H9 (cell line): ENCODE data around the gene CYBC1. TPM values are rescaled to one million over a fixed set of nuclear protein-coding genes. Genes with fewer than 3 reads are reported as not detected.

Source experiments
- DNase-seq: peaks from one replicate; pipeline ENCODE4 v3.0.0-alpha.2; 2017
- H2AFZ ChIP-seq: one replicate; pipeline ENCODE4 v1.6.1; 2013; ENCODE audit warnings: mild to moderate bottlenecking, low read length, control low read depth, moderate library complexity
- H2AK5ac ChIP-seq: 2 replicates; pipeline ENCODE4 v1.6.1; 2013; ENCODE audit warnings: low read length, control low read depth, mixed read lengths; ENCODE audit not compliant: insufficient read length
- H2BK120ac ChIP-seq: one replicate; pipeline ENCODE4 v1.6.1; 2013; ENCODE audit warnings: low read depth, mild to moderate bottlenecking, low read length, control low read depth, inconsistent platforms; ENCODE audit not compliant: poor library complexity, severe bottlenecking
- H2BK12ac ChIP-seq: 2 replicates; pipeline ENCODE4 v1.6.1; 2013; ENCODE audit warnings: low read length, control low read depth, mixed read lengths, low read depth; ENCODE audit not compliant: insufficient read length
- H2BK15ac ChIP-seq: 2 replicates; pipeline ENCODE4 v1.6.1; 2013; ENCODE audit warnings: low read depth, low read length, control low read depth
- H2BK20ac ChIP-seq: one replicate; pipeline ENCODE4 v1.6.1; 2013; ENCODE audit warnings: low read depth, mild to moderate bottlenecking, low read length, control low read depth, inconsistent platforms; ENCODE audit not compliant: poor library complexity, severe bottlenecking
- H2BK5ac ChIP-seq: 2 replicates; pipeline ENCODE4 v1.6.1; 2013; ENCODE audit warnings: low read length, control low read depth, mixed read lengths; ENCODE audit not compliant: insufficient read length
- H3K14ac ChIP-seq: 2 replicates; pipeline ENCODE4 v1.6.1; 2013; ENCODE audit warnings: low read length, control low read depth; ENCODE audit not compliant: insufficient read depth
- H3K18ac ChIP-seq: 2 replicates; pipeline ENCODE4 v1.6.1; 2013; ENCODE audit warnings: low read depth, mild to moderate bottlenecking, mixed read lengths, low read length, control low read depth; ENCODE audit not compliant: insufficient read length
- H3K23ac ChIP-seq: 2 replicates; pipeline ENCODE4 v1.6.1; 2013; ENCODE audit warnings: low read length, control low read depth, mixed read lengths, low read depth; ENCODE audit not compliant: insufficient read length
- H3K23me2 ChIP-seq: 2 replicates; pipeline ENCODE4 v1.6.1; 2013; ENCODE audit warnings: low read depth, mild to moderate bottlenecking, mixed read lengths, low read length, control low read depth; ENCODE audit not compliant: insufficient read length, poor library complexity, severe bottlenecking
- H3K27ac ChIP-seq: 2 replicates; pipeline ENCODE4 v1.5.1; 2013; ENCODE audit warnings: low read length, control low read depth, mixed read lengths, low read depth; ENCODE audit not compliant: insufficient read length
- H3K27me3 ChIP-seq: 2 replicates; pipeline ENCODE4 v1.6.1; 2013; ENCODE audit warnings: low read length, control low read depth, inconsistent platforms; ENCODE audit not compliant: insufficient read depth
- H3K4ac ChIP-seq: 2 replicates; pipeline ENCODE4 v1.6.1; 2013; ENCODE audit warnings: low read depth, mild to moderate bottlenecking, control low read depth, inconsistent platforms, low read length, moderate library complexity
- H3K4me1 ChIP-seq: 2 replicates; pipeline ENCODE4 v1.6.1; 2013; ENCODE audit warnings: low read length, control low read depth, inconsistent platforms; ENCODE audit not compliant: insufficient read depth
- H3K4me2 ChIP-seq: 2 replicates; pipeline ENCODE4 v1.6.1; 2013; ENCODE audit warnings: low read length, control low read depth, mixed read lengths; ENCODE audit not compliant: insufficient read length, insufficient read depth
- H3K56ac ChIP-seq: 2 replicates; pipeline ENCODE4 v1.6.1; 2013; ENCODE audit warnings: low read depth, mild to moderate bottlenecking, mixed read lengths, low read length, control low read depth; ENCODE audit not compliant: insufficient read length
- H3K79me1 ChIP-seq: 2 replicates; pipeline ENCODE4 v1.6.1; 2013; ENCODE audit warnings: low read depth, mild to moderate bottlenecking, moderate library complexity, low read length, control low read depth, inconsistent platforms; ENCODE audit not compliant: insufficient read depth, poor library complexity, severe bottlenecking
- H3K79me2 ChIP-seq: 2 replicates; pipeline ENCODE4 v1.6.1; 2013; ENCODE audit warnings: low read length, control low read depth, inconsistent platforms; ENCODE audit not compliant: insufficient read depth
- H3K9ac ChIP-seq: 2 replicates; pipeline ENCODE4 v1.6.1; 2013; ENCODE audit warnings: low read length, control low read depth, mixed read lengths; ENCODE audit not compliant: insufficient read length; ENCODE audit errors: extremely low read depth
- H3K9me3 ChIP-seq: one replicate; pipeline ENCODE4 v1.6.1; 2013; ENCODE audit warnings: low read depth, low read length, inconsistent platforms; ENCODE audit not compliant: control insufficient read depth
- H3T11ph ChIP-seq: one replicate; pipeline ENCODE4 v1.6.1; 2013; ENCODE audit warnings: mild to moderate bottlenecking, low read length, control low read depth, inconsistent platforms
- H4K20me1 ChIP-seq: one replicate; pipeline ENCODE4 v1.6.1; 2013; ENCODE audit not compliant: control insufficient read depth, insufficient read length, insufficient read depth
- H4K5ac ChIP-seq: 2 replicates; pipeline ENCODE4 v1.6.1; 2013; ENCODE audit warnings: low read depth, mild to moderate bottlenecking, mixed read lengths, low read length, control low read depth; ENCODE audit not compliant: insufficient read length
- H4K8ac ChIP-seq: replicated peaks from 2 replicates; pipeline ENCODE4 v1.6.1; 2013; ENCODE audit warnings: low read length, control low read depth, mixed read lengths, low read depth; ENCODE audit not compliant: insufficient read length
- H4K91ac ChIP-seq: 2 replicates; pipeline ENCODE4 v1.6.1; 2013; ENCODE audit warnings: low read depth, mild to moderate bottlenecking, moderate library complexity, mixed read lengths, low read length, control low read depth; ENCODE audit not compliant: insufficient read length
- H3K27ac Mint-ChIP-seq, 3 experiments: 2 replicates in 2 of 3; 3 replicates in 1 of 3; pipeline ENCODE4 v1.8.0; 2020 to 2021; ENCODE audit warnings: mixed read lengths in 3 of 3, mild to moderate bottlenecking in 1 of 3, moderate library complexity in 1 of 3
- H3K27me3 Mint-ChIP-seq: 2 replicates; pipeline ENCODE4 v1.8.0; 2021; ENCODE audit warnings: low read depth, mild to moderate bottlenecking, moderate library complexity, mixed read lengths
- H3K36me3 Mint-ChIP-seq, 3 experiments: 2 replicates in 2 of 3; 3 replicates in 1 of 3; pipeline ENCODE4 v1.8.0; 2020 to 2021; ENCODE audit warnings: low read depth in 3 of 3, mixed read lengths in 3 of 3; ENCODE audit not compliant: insufficient read depth in 1 of 3
- H3K4me1 Mint-ChIP-seq, 2 experiments: 2 replicates each; pipeline ENCODE4 v1.8.0; 2020; ENCODE audit warnings: mixed read lengths in 2 of 2
- H3K4me3 Mint-ChIP-seq, 2 experiments: 2 replicates in 1 of 2; 3 replicates in 1 of 2; pipeline ENCODE4 v1.8.0; 2020 to 2021; ENCODE audit warnings: mild to moderate bottlenecking in 2 of 2, mixed read lengths in 2 of 2, moderate library complexity in 1 of 2
- H3K9me3 Mint-ChIP-seq, 2 experiments: 2 replicates in 1 of 2; 3 replicates in 1 of 2; pipeline ENCODE4 v1.8.0; 2020; ENCODE audit warnings: mild to moderate bottlenecking in 2 of 2, mixed read lengths in 2 of 2, moderate library complexity in 1 of 2
- CTCF ChIP-seq: fragments of 200-600 bp; sonication (generic); conservative IDR thresholded peaks from 3 replicates; pipeline ENCODE4 v1.8.0; 2021; ENCODE audit warnings: antibody characterized with exemption, mild to moderate bottlenecking
- WGBS: extraction: QIAGEN DNeasy Blood & Tissue Kit; methylation state at CpG from one replicate; pipeline ENCODE4 v1.1.7; 2013; ENCODE audit warnings: missing lambda C conversion rate, low lambda C conversion rate, mixed read lengths; ENCODE audit not compliant: insufficient read length; ENCODE audit errors: extremely low coverage; 5-methylcytosine and 5-hydroxymethylcytosine counted together
- total RNA-seq: library from RNA; stranded (reverse); gene quantifications from 2 replicates; pipeline ENCODE4 v1.2.1, GENCODE V29; 2021

Gene CYBC1
- total RNA-seq, 1 experiment from 2014 or later, result 81.7 TPM

- Histone ChIP-seq H4K5ac (no peak overlapping the region), H4K8ac (no peak overlapping the region), H2BK12ac (no peak overlapping the region), H4K20me1 (no peaks in the 10 kb centered on the region), H3K27me3 (no peaks in the 10 kb centered on the region), H3K4ac (no peak overlapping the region), H3K18ac (no peak overlapping the region), H2BK5ac (no peak overlapping the region), H3K9me3 (no peaks in the 10 kb centered on the region), H2BK15ac (no peak overlapping the region), H3K56ac (no peak overlapping the region), H3K14ac (no peak overlapping the region; the same call in 1 of the 2 replicates), H2AFZ (no peak overlapping the region), H2AK5ac (no peak overlapping the region), H3K79me1 (no peaks in the 10 kb centered on the region), H3K9ac (no peak overlapping the region), H3K79me2 (no peaks in the 10 kb centered on the region), H2BK120ac (no peak overlapping the region), H2BK20ac (no peak overlapping the region), H4K91ac (no peak overlapping the region), H3K23me2 (no peaks in the 10 kb centered on the region), H3T11ph (no peak overlapping the region), H3K23ac (no peak overlapping the region), H3K4me2 (no peak overlapping the region), H3K27ac (no peak overlapping the region), H3K4me1 (no peaks in the 10 kb centered on the region)
- H3K27ac Mint-ChIP-seq, result no peak overlapping the region
- H3K27me3 Mint-ChIP-seq, result no peaks in the 10 kb centered on the region
- no CpG with 5 or more reads among the region's 19 CpGs for WGBS
- H3K4me1 Mint-ChIP-seq, result no peaks in the 10 kb centered on the region; a peak in 1 of 4 replicates
- H3K9me3 Mint-ChIP-seq, result no peaks in the 10 kb centered on the region
- H3K4me3 Mint-ChIP-seq, result no peak overlapping the region
- DNase-seq, result no peak
- peaks cover 2 to 19% (median 13%) of the 10 kb centered on the region in 3 experiments; a peak in 6 of 7 replicates for H3K36me3 Mint-ChIP-seq
- no peak for TF ChIP-seq CTCF
These were observed 53.7 kb downstream of the CYBC1 start for GRCh38 chr17:82396601-82397435.
